OCI-LY7 (cell line): ENCODE results near the gene ELK3. TPM values are rescaled to one million over a fixed set of nuclear protein-coding genes. Genes with fewer than 3 reads are reported as not detected.

Experiments
- BruUV-seq: library from RNA; stranded (reverse); fragments of 400-500 nt; replicated peaks from 2 replicates; lab custom pipeline; 2021; lab: Mats Ljungman, UMichigan
- CTCF ChIA-PET: fragments of 300-600 bp; sonication (Branson Sonifier 250); formaldehyde crosslinking; loops from one replicate; lab custom pipeline; 2022; ENCODE audit warnings: antibody characterized with exemption; ENCODE audit not compliant: unreplicated experiment; lab: Charles Lee
- POLR2A ChIA-PET: fragments of 300-600 bp; sonication (Branson Sonifier 250); formaldehyde crosslinking; loops from one replicate; lab custom pipeline; 2022; ENCODE audit warnings: antibody characterized with exemption; lab: Charles Lee
- DNase-seq: peaks from one replicate; pipeline ENCODE4 v3.0.0-alpha.2; 2015; ENCODE audit warnings: low spot score
- H2AFZ ChIP-seq: fragments of 200-600 bp; sonication (generic), shearing (Covaris generic); 2 replicates; pipeline ENCODE4 v1.6.1; 2014; ENCODE audit warnings: mild to moderate bottlenecking, antibody characterized with exemption, low read length, moderate library complexity
- H3K27ac ChIP-seq: fragments of 200-600 bp; sonication (generic); 2 replicates; pipeline ENCODE4 v1.5.1; 2014; ENCODE audit warnings: mixed run types, low read depth, mild to moderate bottlenecking, moderate library complexity, low read length, inconsistent platforms; ENCODE audit not compliant: poor library complexity, severe bottlenecking
- H3K36me3 ChIP-seq: fragments of 200-600 bp; sonication (generic); 2 replicates; pipeline ENCODE4 v1.6.1; 2014; ENCODE audit warnings: mild to moderate bottlenecking, antibody characterized with exemption, low read length, moderate library complexity, mixed read lengths; ENCODE audit not compliant: insufficient read depth
- H3K4me1 ChIP-seq: fragments of 200-600 bp; sonication (generic); 2 replicates; pipeline ENCODE4 v1.5.1; 2014; ENCODE audit warnings: mild to moderate bottlenecking, low read length; ENCODE audit not compliant: insufficient read depth, poor library complexity, severe bottlenecking
- H3K4me2 ChIP-seq: fragments of 200-600 bp; sonication (generic); 2 replicates; pipeline ENCODE4 v1.6.1; 2014; ENCODE audit warnings: mild to moderate bottlenecking, low read length
- H3K4me3 ChIP-seq: fragments of 200-600 bp; sonication (generic); 2 replicates; pipeline ENCODE4 v1.5.1; 2014; ENCODE audit warnings: mild to moderate bottlenecking, low read depth, low read length; ENCODE audit not compliant: poor library complexity, severe bottlenecking
- H3K79me2 ChIP-seq: fragments of 200-600 bp; sonication (generic); 2 replicates; pipeline ENCODE4 v1.6.1; 2016; ENCODE audit warnings: low read depth, mild to moderate bottlenecking, low read length, moderate library complexity, mixed read lengths; ENCODE audit not compliant: insufficient read depth
- H3K9me2 ChIP-seq: fragments of 200-600 bp; sonication (generic); 2 replicates; pipeline ENCODE4 v1.6.1; 2016; ENCODE audit warnings: mild to moderate bottlenecking, low read length, mixed read lengths; ENCODE audit not compliant: insufficient read depth
- H3K9me3 ChIP-seq: fragments of 200-600 bp; sonication (generic); 2 replicates; pipeline ENCODE4 v1.6.1; 2014; ENCODE audit warnings: mild to moderate bottlenecking, mixed run types, low read length, mixed read lengths
- H4K20me1 ChIP-seq: fragments of 200-600 bp; sonication (generic); 2 replicates; pipeline ENCODE4 v1.6.1; 2014; ENCODE audit warnings: mild to moderate bottlenecking, antibody characterized with exemption, low read length, moderate library complexity, mixed read lengths; ENCODE audit not compliant: insufficient read depth
- EZH2phosphoT487 ChIP-seq: fragments of 200-600 bp; sonication (generic); IDR thresholded peaks from 2 replicates; pipeline ENCODE4 v1.6.1; 2018; ENCODE audit warnings: low read depth, borderline replicate concordance, mild to moderate bottlenecking, mixed run types, antibody characterized with exemption, low read length, moderate library complexity, mixed read lengths
- intact Hi-C: fragments of 100-400 bp; cut with micrococcal nuclease; formaldehyde crosslinking; loops from one replicate; pipeline ENCODE4 v1.10.0; 2022; ENCODE audit not compliant: unreplicated experiment
- total RNA-seq, 2 experiments: library from RNA; depleted of rRNA in 1 of 2; stranded (reverse); fragments of >200 nt in 1 of 2; shearing (Covaris generic) in 1 of 2; gene quantifications; 2 replicates each; pipeline ENCODE4 v1.2.3, GENCODE V29; 2014 to 2022
- TF ChIP-seq, protein P1 (sequence below): fragments of 200-600 bp; sonication (generic); conservative IDR thresholded peaks from 2 replicates; pipeline ENCODE4 v1.5.1; 2014; ENCODE audit warnings: mild to moderate bottlenecking, antibody characterized with exemption, low read length, moderate library complexity, mixed read lengths

ELK3 gene
- total RNA-seq, 2 experiments from 2014 or later: 1.9 to 4.2 TPM

DNA sequence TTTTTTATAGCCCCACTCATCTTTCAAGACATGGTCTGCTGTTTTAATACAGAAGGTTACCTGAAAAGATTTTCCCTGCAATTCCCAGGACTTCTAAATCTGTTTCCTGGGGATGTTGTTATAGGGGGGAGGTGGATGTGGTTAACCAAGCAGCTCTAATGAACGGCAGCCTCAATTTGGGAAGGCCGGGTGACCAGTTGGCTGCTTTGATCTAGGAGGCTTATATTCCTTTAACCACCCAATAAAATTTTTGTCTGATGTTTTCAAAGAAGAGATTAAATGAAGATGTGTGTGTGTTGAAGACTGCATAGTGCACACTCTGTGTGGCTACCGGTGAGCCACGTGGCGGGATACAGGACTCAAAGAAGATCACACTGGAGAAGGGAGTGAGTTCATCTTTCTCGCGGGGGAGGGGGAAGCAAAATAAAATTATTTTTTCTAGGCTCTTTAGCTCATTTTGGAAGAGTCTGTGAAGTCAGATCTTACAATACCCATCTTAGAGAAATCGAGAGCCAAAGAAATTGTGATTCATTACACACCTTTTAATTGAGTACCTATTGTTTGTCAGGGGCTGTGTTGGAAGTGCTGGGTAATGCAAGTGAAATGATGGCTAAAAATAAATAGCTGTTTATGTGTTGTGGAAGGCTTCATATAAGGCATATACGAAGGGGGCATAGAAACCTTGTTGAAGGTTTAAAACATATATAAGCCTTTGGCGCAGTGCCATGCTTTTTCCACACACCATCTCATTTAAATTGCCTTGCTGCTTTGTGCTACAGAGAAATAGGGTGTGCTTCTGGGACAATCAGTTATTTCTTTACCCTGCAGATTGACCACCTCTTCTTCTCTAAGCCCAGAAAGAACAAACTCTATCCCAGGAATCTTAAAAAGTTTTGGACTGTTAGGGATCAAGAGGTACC lies 18.5 kb downstream of the ELK3 start:
- no peak overlapping the region for H3K4me3 ChIP-seq
- DNase-seq: no peak
- H3K79me2 ChIP-seq: no peaks in the 10 kb centered on the region
- ChIA-PET POLR2A (interaction anchor here (0.7 to 1.8 kb wide), 11 partner anchors 14 to 304 kb away, joined by 3 to 11 read pairs (median 4); no protein-coding TSS in a partner anchor), CTCF (interaction anchor here (0.6 kb wide), 1 partner anchor 335 kb away, joined by 4 read pairs; no protein-coding TSS in a partner anchor)
- H4K20me1 ChIP-seq: 0 out of 2 replicates have a peak, but pooled peaks cover 15% of the 10 kb centered on the region
- BruUV-seq: no TSS peak
- intact Hi-C loops: no loop called here
- H3K4me2 ChIP-seq: peak overlapping the region; percentile 44
- H3K27ac ChIP-seq: no peak overlapping the region
- H3K4me1 ChIP-seq: peaks cover 78% of the 10 kb centered on the region
- H2AFZ ChIP-seq: no peak overlapping the region
- no peaks in the 10 kb centered on the region for H3K9me3 ChIP-seq
- no peak for TF ChIP-seq EZH2phosphoT487
- TF ChIP-seq, protein P1, sequence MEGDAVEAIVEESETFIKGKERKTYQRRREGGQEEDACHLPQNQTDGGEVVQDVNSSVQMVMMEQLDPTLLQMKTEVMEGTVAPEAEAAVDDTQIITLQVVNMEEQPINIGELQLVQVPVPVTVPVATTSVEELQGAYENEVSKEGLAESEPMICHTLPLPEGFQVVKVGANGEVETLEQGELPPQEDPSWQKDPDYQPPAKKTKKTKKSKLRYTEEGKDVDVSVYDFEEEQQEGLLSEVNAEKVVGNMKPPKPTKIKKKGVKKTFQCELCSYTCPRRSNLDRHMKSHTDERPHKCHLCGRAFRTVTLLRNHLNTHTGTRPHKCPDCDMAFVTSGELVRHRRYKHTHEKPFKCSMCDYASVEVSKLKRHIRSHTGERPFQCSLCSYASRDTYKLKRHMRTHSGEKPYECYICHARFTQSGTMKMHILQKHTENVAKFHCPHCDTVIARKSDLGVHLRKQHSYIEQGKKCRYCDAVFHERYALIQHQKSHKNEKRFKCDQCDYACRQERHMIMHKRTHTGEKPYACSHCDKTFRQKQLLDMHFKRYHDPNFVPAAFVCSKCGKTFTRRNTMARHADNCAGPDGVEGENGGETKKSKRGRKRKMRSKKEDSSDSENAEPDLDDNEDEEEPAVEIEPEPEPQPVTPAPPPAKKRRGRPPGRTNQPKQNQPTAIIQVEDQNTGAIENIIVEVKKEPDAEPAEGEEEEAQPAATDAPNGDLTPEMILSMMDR: no peak
- H3K36me3 ChIP-seq: no peaks in the 10 kb centered on the region
- no peaks in the 10 kb centered on the region for H3K9me2 ChIP-seq

DNA sequence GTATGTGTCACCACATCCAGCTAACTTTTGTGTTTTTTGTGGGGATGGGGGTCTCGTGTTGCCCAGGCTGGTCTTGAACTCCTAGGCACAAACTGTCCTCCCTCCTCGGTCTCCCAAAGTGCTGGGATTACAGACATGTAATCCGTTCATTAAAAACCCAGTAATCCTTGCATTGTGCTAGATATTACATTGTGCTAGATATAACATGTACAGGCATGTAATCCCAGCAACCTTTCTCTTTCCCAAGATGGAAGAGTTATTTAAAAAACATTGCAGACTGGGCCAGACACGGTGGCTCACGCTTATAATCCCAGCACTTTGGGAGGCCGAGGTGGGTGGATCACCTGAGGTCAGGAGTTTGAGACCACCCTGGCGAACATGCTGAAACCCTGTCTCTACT lies 19.7 kb downstream of the ELK3 start:
- Histone ChIP-seq H4K20me1 (0 out of 2 replicates have a peak, but pooled peaks cover 15% of the 10 kb centered on the region), H3K9me3 (no peaks in the 10 kb centered on the region), H3K4me2 (peak overlapping the region; percentile 43), H2AFZ (no peak overlapping the region), H3K27ac (no peak overlapping the region), H3K36me3 (no peaks in the 10 kb centered on the region), H3K79me2 (no peaks in the 10 kb centered on the region), H3K9me2 (no peaks in the 10 kb centered on the region), H3K4me3 (no peak overlapping the region), H3K4me1 (peaks cover 66% of the 10 kb centered on the region)
- CTCF ChIA-PET: no interaction called here
- BruUV-seq: no TSS peak
- DNase-seq: no peak
- POLR2A ChIA-PET: interaction anchor here (0.7 to 1.6 kb wide), 2 partner anchors 13 to 182 kb away, joined by 3 to 4 read pairs; no protein-coding TSS in a partner anchor
- intact Hi-C loops: loop anchor here (2.0 kb wide), 1 partner anchor 187 kb away; the partner anchor contains the start of gene CDK17
- TF ChIP-seq EZH2phosphoT487: no peak
- TF ChIP-seq, protein P1: no peak
